Measurements from ENCODE around the gene ENAH.

Gene ENAH

GRCh38 chr1:225691377-225691776 is 38.5 kb upstream of the ENAH start:
- Mint-ChIP-seq H3K4me3 (no peak overlapping the region), H3K27ac (no peak overlapping the region), H3K4me1 (peaks cover 21% of the 10 kb centered on the region), H3K27me3 (ENCODE audit: low read depth, poor library complexity) (peaks cover 13% of the 10 kb centered on the region), H3K9me3 (peaks cover 17% of the 10 kb centered on the region), H3K36me3 (ENCODE audit: low read depth) (peaks cover 12% of the 10 kb centered on the region)
- DNase-seq = no peak
- TF ChIP-seq CTCF (IDR thresholded peaks at IDR 0.05) = no peak

- peaks cover 10% of the 10 kb centered on the region for H3K9me3 Mint-ChIP-seq
- no peak overlapping the region for H3K27ac Mint-ChIP-seq
- H3K36me3 Mint-ChIP-seq (ENCODE audit: low read depth) = peaks cover 5% of the 10 kb centered on the region
- peaks cover 9% of the 10 kb centered on the region for H3K27me3 Mint-ChIP-seq (ENCODE audit: low read depth, poor library complexity)
- H3K4me1 Mint-ChIP-seq = peaks cover 11% of the 10 kb centered on the region
- H3K4me3 Mint-ChIP-seq = no peak overlapping the region
- no peak for TF ChIP-seq CTCF (IDR thresholded peaks at IDR 0.05)
- no peak for DNase-seq
Observed at GRCh38 chr1:225689882-225690459, 37.0 kb upstream of the ENAH start.

GRCh38 chr1:225688345-225688744 is 35.4 kb upstream of the ENAH start:
- no peak overlapping the region for H3K27ac Mint-ChIP-seq
- peaks cover 16% of the 10 kb centered on the region for H3K27me3 Mint-ChIP-seq (ENCODE audit: low read depth, poor library complexity)
- no peaks in the 10 kb centered on the region for H3K36me3 Mint-ChIP-seq (ENCODE audit: low read depth)

DNA sequence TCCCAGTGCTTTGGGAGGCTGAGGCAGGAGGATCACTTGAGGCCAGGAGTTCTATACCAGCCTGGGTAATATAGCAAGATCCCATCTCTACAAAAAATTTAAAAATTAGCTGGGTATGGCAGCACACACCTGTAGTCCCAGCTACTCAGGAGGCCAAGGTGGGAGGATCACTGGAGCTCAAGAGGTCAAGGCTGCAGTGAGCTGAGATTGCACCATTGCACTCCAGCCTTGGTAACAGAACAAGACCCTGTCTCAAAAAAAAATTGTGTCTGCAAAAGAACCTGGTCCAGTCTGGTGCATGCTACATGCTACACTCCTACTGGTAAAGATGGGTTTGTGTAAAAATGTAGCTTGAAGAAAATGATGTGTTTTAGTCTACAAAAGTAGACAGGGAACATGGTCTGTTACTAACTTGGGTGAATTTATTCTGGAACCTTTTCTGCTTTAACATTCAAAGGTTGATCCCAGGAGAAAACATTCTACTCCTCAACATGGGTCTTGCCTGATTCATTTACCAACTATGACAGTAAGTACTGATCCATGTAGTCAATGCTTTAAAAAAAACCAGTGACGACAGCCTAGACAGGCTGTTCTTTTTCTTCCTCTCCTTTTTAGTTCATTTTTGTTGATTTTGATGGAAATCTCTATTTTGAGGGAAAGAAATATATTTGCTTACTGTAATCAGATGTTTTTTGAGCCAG is 32.7 kb upstream of the ENAH start:
- no peak for TF ChIP-seq CTCF (IDR thresholded peaks at IDR 0.05)

More at GRCh38 chr1:225688345-225688744, 35.4 kb upstream of the ENAH start:
- TF ChIP-seq CTCF (IDR thresholded peaks at IDR 0.05) = no peak
- no peak for DNase-seq
- Mint-ChIP-seq H3K9me3 (no peaks in the 10 kb centered on the region), H3K4me3 (no peak overlapping the region), H3K4me1 (peaks cover 11% of the 10 kb centered on the region)

GRCh38 chr1:225684741-225685140 is 31.8 kb upstream of the ENAH start:
- peaks cover 5% of the 10 kb centered on the region for H3K4me1 Mint-ChIP-seq
- H3K27me3 Mint-ChIP-seq (ENCODE audit: low read depth, poor library complexity) = peaks cover 12% of the 10 kb centered on the region
- H3K4me3 Mint-ChIP-seq = no peak overlapping the region
- H3K27ac Mint-ChIP-seq = no peak overlapping the region
- DNase-seq = no peak
- no peaks in the 10 kb centered on the region for H3K36me3 Mint-ChIP-seq (ENCODE audit: low read depth)
- no peak for TF ChIP-seq CTCF (IDR thresholded peaks at IDR 0.05)
- no peaks in the 10 kb centered on the region for H3K9me3 Mint-ChIP-seq

More for the DNA sequence above, 32.7 kb upstream of the ENAH start:
- Mint-ChIP-seq H3K9me3 (no peaks in the 10 kb centered on the region), H3K4me3 (no peak overlapping the region), H3K27ac (no peak overlapping the region), H3K27me3 (ENCODE audit: low read depth, poor library complexity) (peaks cover 13% of the 10 kb centered on the region), H3K36me3 (ENCODE audit: low read depth) (no peaks in the 10 kb centered on the region), H3K4me1 (peaks cover 5% of the 10 kb centered on the region)
- DNase-seq = no peak

DNA sequence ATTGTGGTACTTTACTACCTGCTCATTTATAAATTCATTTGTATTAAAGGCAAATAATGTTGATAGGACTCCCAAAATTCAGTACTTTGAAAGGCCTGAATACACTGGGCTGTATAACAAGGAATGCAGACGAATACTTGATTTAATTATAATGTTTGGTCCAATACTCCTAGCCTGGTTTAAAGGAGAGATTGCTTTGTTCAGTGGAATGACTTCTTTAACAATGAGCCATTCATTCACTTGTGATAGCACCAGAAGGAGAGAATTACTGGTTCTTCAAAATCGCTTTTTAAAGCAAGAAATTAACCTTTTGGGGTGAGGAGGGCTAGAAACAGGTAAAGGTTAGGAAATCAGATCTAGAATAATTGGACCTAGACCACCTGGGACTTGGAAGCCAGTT is 28.3 kb upstream of the ENAH start:
- H3K4me3 Mint-ChIP-seq = no peak overlapping the region
- H3K36me3 Mint-ChIP-seq (ENCODE audit: low read depth) = no peaks in the 10 kb centered on the region
- H3K9me3 Mint-ChIP-seq = no peaks in the 10 kb centered on the region
- H3K27me3 Mint-ChIP-seq (ENCODE audit: low read depth, poor library complexity) = peaks cover 26% of the 10 kb centered on the region
- H3K4me1 Mint-ChIP-seq = peaks cover 11% of the 10 kb centered on the region
- no peak for DNase-seq
- no peak overlapping the region for H3K27ac Mint-ChIP-seq
- no peak for TF ChIP-seq CTCF (IDR thresholded peaks at IDR 0.05)

Measured in nephron progenitor cell (in vitro differentiated cells).